ENCODE measurements around the gene STN1. TPM values are rescaled to one million over a fixed set of nuclear protein-coding genes. Genes with fewer than 3 reads are reported as not detected.

The STN1 gene
- total RNA-seq, 2 donors from 2014 or later, result 13.5 to 19.9 TPM

GRCh38 chr10:103954543-103954942 lies 36.6 kb upstream of the STN1 start:
- no peaks in the 10 kb centered on the region for H3K9me3 ChIP-seq (ENCODE audit: control insufficient read depth, low read length)
- Mint-ChIP-seq H3K27ac (no peak overlapping the region), H3K4me3 (no peak overlapping the region), H3K27me3 (ENCODE audit: insufficient read depth) (no peaks in the 10 kb centered on the region), H3K36me3 (ENCODE audit: low read depth) (no peaks in the 10 kb centered on the region), H3K9me3 (no peaks in the 10 kb centered on the region), H3K4me1 (peaks cover 2% of the 10 kb centered on the region)
- no peak overlapping the region for H3K9ac ChIP-seq (ENCODE audit: extremely low read depth, low read length, poor library complexity, severe bottlenecking)
- no peaks in the 10 kb centered on the region for H3K4me1 ChIP-seq (ENCODE audit: control insufficient read depth, insufficient read depth, low read length)
- H3K4me3 ChIP-seq (ENCODE audit: low read length), result no peak overlapping the region
- H3K27ac ChIP-seq (ENCODE audit: low read depth, low read length), result no peak overlapping the region
- TF ChIP-seq, protein P1, sequence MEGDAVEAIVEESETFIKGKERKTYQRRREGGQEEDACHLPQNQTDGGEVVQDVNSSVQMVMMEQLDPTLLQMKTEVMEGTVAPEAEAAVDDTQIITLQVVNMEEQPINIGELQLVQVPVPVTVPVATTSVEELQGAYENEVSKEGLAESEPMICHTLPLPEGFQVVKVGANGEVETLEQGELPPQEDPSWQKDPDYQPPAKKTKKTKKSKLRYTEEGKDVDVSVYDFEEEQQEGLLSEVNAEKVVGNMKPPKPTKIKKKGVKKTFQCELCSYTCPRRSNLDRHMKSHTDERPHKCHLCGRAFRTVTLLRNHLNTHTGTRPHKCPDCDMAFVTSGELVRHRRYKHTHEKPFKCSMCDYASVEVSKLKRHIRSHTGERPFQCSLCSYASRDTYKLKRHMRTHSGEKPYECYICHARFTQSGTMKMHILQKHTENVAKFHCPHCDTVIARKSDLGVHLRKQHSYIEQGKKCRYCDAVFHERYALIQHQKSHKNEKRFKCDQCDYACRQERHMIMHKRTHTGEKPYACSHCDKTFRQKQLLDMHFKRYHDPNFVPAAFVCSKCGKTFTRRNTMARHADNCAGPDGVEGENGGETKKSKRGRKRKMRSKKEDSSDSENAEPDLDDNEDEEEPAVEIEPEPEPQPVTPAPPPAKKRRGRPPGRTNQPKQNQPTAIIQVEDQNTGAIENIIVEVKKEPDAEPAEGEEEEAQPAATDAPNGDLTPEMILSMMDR (conservative IDR thresholded peaks at IDR 0.05), result no peak
- no peaks in the 10 kb centered on the region for H3K36me3 ChIP-seq (ENCODE audit: control insufficient read depth, insufficient read depth, low read length)
- H3K27me3 ChIP-seq (ENCODE audit: control insufficient read depth, insufficient read depth, low read length, poor library complexity, severe bottlenecking), result peaks cover under 1% of the 10 kb centered on the region
- WGBS, 2 experiments (ENCODE audit: insufficient coverage in 1 of 2, insufficient read length in 1 of 2), result no CpG with 5 or more reads among the region's 1 CpG
- no peak for DNase-seq

- DNase-seq, result no peak
- Mint-ChIP-seq H3K27me3 (ENCODE audit: insufficient read depth) (no peaks in the 10 kb centered on the region), H3K27ac (no peak overlapping the region)
These were observed 34.0 kb upstream of the STN1 start for GRCh38 chr10:103951942-103952341.

GRCh38 chr10:103951183-103951582 lies 33.2 kb upstream of the STN1 start:
- Mint-ChIP-seq H3K4me1 (peaks cover 2% of the 10 kb centered on the region), H3K27ac (no peak overlapping the region), H3K27me3 (ENCODE audit: insufficient read depth) (no peaks in the 10 kb centered on the region), H3K9me3 (no peaks in the 10 kb centered on the region), H3K36me3 (ENCODE audit: low read depth) (no peaks in the 10 kb centered on the region), H3K4me3 (no peak overlapping the region)
- Histone ChIP-seq H3K9ac (ENCODE audit: extremely low read depth, low read length, poor library complexity, severe bottlenecking) (no peak overlapping the region), H3K27me3 (ENCODE audit: control insufficient read depth, insufficient read depth, low read length, poor library complexity, severe bottlenecking) (no peaks in the 10 kb centered on the region), H3K9me3 (ENCODE audit: control insufficient read depth, low read length) (no peaks in the 10 kb centered on the region), H3K4me1 (ENCODE audit: control insufficient read depth, insufficient read depth, low read length) (no peaks in the 10 kb centered on the region), H3K36me3 (ENCODE audit: control insufficient read depth, insufficient read depth, low read length) (no peaks in the 10 kb centered on the region), H3K27ac (ENCODE audit: low read depth, low read length) (no peak overlapping the region), H3K4me3 (ENCODE audit: low read length) (no peak overlapping the region)
- 70 to 80% methylated on average over 2 of the region's 2 CpGs for WGBS, 2 experiments (ENCODE audit: insufficient coverage in 1 of 2, insufficient read length in 1 of 2)
- TF ChIP-seq, protein P1 (conservative IDR thresholded peaks at IDR 0.05), result peak; percentile 43
- peak; percentile 47 for DNase-seq

More at GRCh38 chr10:103951942-103952341, 34.0 kb upstream of the STN1 start:
- no peaks in the 10 kb centered on the region for H3K27me3 ChIP-seq (ENCODE audit: control insufficient read depth, insufficient read depth, low read length, poor library complexity, severe bottlenecking)
- H3K9ac ChIP-seq (ENCODE audit: extremely low read depth, low read length, poor library complexity, severe bottlenecking), result no peak overlapping the region
- H3K4me1 Mint-ChIP-seq, result peaks cover 2% of the 10 kb centered on the region
- no peaks in the 10 kb centered on the region for H3K36me3 Mint-ChIP-seq (ENCODE audit: low read depth)
- no peaks in the 10 kb centered on the region for H3K36me3 ChIP-seq (ENCODE audit: control insufficient read depth, insufficient read depth, low read length)
- WGBS, 2 experiments (ENCODE audit: insufficient coverage in 1 of 2, insufficient read length in 1 of 2), result 73 to 83% methylated on average over 2 to 4 of the region's 4 CpGs
- H3K4me3 ChIP-seq (ENCODE audit: low read length), result no peak overlapping the region
- no peak overlapping the region for H3K27ac ChIP-seq (ENCODE audit: low read depth, low read length)
- H3K4me1 ChIP-seq (ENCODE audit: control insufficient read depth, insufficient read depth, low read length), result no peaks in the 10 kb centered on the region
- no peaks in the 10 kb centered on the region for H3K9me3 ChIP-seq (ENCODE audit: control insufficient read depth, low read length)
- TF ChIP-seq, protein P1 (conservative IDR thresholded peaks at IDR 0.05), result no peak
- H3K4me3 Mint-ChIP-seq, result no peak overlapping the region
- no peaks in the 10 kb centered on the region for H3K9me3 Mint-ChIP-seq
